Adrenal gland (tissue), 5 donors: Measurements from ENCODE around the gene EIF4H.

Experiments
- CTCF ChIP-seq, 6 experiments: fragments of 450-650 bp in 4 of 6; fragments of 200-600 bp in 2 of 6; sonication (generic) in 1 of 6; IDR thresholded peaks; 1 replicate in 5 of 6; 2 replicates in 1 of 6; pipeline versions ENCODE4 v1.5.1 to v1.8.0; 2016 to 2021; ENCODE audit warnings: antibody characterized with exemption in 6 of 6, mild to moderate bottlenecking in 2 of 6, moderate library complexity in 1 of 6
- POLR2A ChIP-seq, 2 donors: fragments of 450-650 bp; IDR thresholded peaks; one replicate each; pipeline ENCODE4 v1.6.1; 2017; ENCODE audit warnings: antibody characterized with exemption in 2 of 2, mild to moderate bottlenecking in 2 of 2, moderate library complexity in 1 of 2
- donor health status: DM: no; HTN: no; CAD: no.

- TF ChIP-seq CTCF (IDR thresholded peaks at IDR 0.05) = no peak
- no peak for TF ChIP-seq POLR2A (IDR thresholded peaks at IDR 0.05)
Measured at GRCh38 chr7:74240482-74240881, 66.3 kb downstream of the EIF4H start.
